Measurements from ENCODE around the gene GALR2.

DNA sequence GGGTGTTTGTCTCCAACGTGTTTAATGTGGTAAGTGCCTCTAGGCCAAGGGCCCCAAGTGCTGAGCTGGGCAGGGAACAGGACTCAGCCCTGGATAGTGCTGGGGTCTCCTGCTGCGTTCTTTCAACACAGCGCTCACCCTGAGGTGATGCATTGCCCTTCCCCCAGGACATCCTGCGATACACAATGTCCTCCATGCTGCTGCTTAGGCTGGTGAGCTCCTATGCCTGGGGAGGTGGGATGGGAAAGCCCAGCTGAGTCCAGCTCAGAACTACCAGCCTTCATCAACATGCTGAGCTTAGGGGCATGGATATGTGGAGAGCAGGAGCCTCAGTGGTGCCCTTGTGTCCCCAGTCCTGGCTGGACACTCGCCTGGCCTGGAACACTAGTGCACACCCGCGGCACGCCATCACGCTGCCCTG is 5.0 kb downstream of the GALR2 start:
- TF ChIP-seq CTCF (IDR thresholded peaks at IDR 0.05) (no peak), ZFX (IDR thresholded peaks at IDR 0.05; ENCODE audit: borderline replicate concordance) (no peak)
